Measurements from ENCODE around the gene CNTN4.

CNTN4 gene

DNA sequence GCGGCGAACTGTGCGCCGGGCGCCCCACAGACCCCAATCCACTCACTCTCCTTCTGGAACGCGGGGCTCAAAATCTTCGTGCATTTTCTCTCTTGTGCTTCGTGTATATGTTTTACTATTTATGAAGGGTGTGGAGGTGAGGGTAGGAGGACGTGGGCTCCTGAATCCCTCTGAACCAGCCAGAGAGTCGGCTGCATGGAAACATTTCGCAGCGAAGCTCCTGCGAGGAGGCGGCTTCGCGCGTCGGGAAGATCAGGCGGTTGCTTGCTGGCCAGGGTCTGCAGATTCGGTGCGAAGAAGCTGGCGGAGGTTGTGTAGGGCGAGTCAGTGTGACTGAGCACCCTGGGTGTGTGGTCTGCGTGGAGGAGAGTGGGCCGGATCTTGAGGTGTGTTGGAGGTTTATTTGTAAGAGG is 1.1 kb downstream of the CNTN4 start:
- H3K4me3 ChIP-seq (ENCODE audit: low read depth, low read length): peak overlapping the region; percentile 39
- DNase-seq (ENCODE audit: low read depth): no peak
- TF ChIP-seq, protein P1, sequence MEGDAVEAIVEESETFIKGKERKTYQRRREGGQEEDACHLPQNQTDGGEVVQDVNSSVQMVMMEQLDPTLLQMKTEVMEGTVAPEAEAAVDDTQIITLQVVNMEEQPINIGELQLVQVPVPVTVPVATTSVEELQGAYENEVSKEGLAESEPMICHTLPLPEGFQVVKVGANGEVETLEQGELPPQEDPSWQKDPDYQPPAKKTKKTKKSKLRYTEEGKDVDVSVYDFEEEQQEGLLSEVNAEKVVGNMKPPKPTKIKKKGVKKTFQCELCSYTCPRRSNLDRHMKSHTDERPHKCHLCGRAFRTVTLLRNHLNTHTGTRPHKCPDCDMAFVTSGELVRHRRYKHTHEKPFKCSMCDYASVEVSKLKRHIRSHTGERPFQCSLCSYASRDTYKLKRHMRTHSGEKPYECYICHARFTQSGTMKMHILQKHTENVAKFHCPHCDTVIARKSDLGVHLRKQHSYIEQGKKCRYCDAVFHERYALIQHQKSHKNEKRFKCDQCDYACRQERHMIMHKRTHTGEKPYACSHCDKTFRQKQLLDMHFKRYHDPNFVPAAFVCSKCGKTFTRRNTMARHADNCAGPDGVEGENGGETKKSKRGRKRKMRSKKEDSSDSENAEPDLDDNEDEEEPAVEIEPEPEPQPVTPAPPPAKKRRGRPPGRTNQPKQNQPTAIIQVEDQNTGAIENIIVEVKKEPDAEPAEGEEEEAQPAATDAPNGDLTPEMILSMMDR (IDR thresholded peaks at IDR 0.05; ENCODE audit: low read depth, low read length, missing control alignments): no peak
- in situ Hi-C loops (cut with HindIII; ENCODE audit: low sequenced_read_pairs): no loop called here

DNA sequence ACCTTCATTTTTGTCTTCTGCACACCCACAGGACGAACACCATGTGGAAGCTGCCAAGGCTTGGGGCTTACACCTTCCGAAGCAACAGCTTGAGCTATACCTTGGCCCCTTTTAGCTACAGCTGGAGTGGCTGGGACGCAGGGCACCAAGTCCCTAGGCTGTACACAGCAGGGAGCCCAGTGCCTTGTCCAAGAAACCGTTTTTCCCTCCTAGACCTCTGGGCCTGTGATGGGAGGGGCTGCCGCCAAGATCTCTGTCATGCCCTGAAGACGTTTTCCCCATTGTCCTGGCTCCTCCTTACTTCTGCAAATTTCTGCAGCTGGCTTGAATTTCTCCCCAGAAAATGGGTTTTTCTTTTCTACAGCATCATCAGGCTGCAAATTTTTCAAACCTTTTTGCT is 7.8 kb downstream of the CNTN4 start:
- DNase-seq (ENCODE audit: low read depth): no peak
- TF ChIP-seq, protein P1 (IDR thresholded peaks at IDR 0.05; ENCODE audit: low read depth, low read length, missing control alignments): no peak
- in situ Hi-C loops (cut with HindIII; ENCODE audit: low sequenced_read_pairs): no loop called here
- no peak overlapping the region for H3K4me3 ChIP-seq (ENCODE audit: low read depth, low read length)

DNA sequence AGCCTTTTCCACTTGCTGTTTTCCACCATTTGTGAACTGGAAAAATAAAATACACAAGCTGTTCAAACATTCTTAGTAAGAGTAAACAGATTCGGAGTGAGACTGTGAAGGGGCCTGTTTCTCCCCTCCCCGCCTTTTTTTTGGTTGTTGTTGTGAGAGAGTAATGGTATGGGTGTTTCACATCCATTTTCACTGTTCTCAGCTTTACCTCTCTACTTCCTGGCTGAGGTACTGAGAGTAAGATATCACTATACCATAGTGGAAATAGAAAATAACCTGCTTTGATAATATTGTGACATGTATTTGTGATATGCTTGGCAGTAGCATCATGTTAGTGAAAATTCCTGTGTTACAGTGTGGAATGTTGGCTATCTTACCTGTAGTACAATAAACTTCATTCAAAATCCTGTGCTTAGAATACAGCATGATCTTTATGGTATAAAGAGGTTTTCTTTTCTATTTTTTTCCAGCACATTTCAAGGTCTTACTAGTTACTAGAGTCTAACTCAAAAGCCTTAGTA is 12.0 kb downstream of the CNTN4 start:
- H3K4me3 ChIP-seq (ENCODE audit: low read depth, low read length): no peak overlapping the region
- in situ Hi-C loops (cut with HindIII; ENCODE audit: low sequenced_read_pairs): no loop called here
- TF ChIP-seq, protein P1 (IDR thresholded peaks at IDR 0.05; ENCODE audit: low read depth, low read length, missing control alignments): no peak
- no peak for DNase-seq (ENCODE audit: low read depth)

DNA sequence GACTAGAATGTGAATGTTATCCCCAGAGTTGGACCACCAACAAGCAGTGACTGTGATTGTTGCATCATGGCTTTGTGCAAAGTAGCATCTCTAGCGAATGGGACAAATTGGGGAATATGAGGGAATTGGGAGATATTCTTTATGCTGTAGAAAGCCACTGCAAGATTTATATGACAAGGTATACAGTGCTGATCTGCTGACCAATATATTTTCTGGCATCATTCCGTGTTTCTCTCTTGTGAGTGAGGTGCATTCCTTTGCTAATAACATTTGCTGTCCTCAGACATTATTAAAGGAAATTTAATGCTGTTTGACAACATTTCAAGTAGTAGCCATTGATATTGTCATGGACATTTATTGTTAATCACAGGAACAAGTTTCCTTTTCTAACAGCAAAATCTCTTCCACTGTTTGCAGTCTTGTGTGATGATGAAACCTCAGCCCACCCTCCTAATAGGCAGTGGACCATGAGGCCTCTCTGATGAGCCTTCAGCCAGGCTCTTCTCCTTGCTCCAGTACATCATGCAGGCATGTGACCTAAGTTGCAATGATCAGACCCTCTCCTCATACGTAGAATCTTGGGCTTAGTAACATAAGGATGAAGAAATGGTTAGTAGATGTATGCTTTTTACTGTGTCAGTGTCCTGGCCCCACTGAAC is 16.1 kb downstream of the CNTN4 start:
- TF ChIP-seq, protein P1 (IDR thresholded peaks at IDR 0.05; ENCODE audit: low read depth, low read length, missing control alignments): no peak
- DNase-seq (ENCODE audit: low read depth): no peak

DNA sequence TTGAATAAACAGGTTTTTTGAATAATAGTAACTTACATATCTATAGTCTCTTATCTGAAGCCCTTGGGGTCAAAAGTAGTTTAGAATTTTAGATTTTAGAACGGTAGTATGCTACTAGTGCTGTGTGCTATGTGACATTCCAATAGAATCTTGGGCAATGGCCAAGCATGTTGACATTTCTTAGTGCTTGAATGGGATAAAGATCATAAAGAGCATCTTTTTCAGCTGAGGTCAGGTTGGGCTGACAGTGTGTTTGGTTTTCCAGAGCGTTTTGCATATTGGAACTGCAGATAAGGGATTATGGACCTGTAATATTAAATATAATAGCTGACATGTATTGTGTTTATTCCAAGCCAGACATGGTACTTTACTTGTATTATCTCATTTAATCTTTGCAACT is 32.1 kb downstream of the CNTN4 start:
- DNase-seq (ENCODE audit: low read depth): no peak
- in situ Hi-C loops (cut with HindIII; ENCODE audit: low sequenced_read_pairs): no loop called here
- H3K4me3 ChIP-seq (ENCODE audit: low read depth, low read length): no peak overlapping the region
- TF ChIP-seq, protein P1 (IDR thresholded peaks at IDR 0.05; ENCODE audit: low read depth, low read length, missing control alignments): no peak

More for the DNA sequence above, 16.1 kb downstream of the CNTN4 start:
- no peak overlapping the region for H3K4me3 ChIP-seq (ENCODE audit: low read depth, low read length)
- in situ Hi-C loops (cut with HindIII; ENCODE audit: low sequenced_read_pairs): no loop called here

DNA sequence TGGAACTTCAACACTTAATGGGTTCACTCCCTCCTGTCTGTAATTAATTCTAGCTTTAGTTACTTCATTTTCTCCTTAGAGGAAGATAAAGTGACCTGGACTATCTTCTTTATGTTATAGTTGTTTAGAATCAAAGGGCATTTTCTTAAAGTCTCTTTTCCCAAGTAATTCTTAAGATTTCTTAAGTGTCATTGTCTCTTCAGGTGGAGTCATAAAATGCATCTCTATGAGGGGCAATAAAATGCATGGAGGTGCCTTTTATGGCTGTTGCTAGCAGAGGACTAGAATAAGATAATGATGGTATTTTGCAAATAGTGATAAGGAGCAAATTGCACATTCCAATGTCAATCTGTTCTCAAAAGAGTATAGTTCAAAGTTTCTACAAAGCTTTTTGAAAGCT is 34.5 kb downstream of the CNTN4 start:
- in situ Hi-C loops (cut with HindIII; ENCODE audit: low sequenced_read_pairs): no loop called here
- no peak for DNase-seq (ENCODE audit: low read depth)
- H3K4me3 ChIP-seq (ENCODE audit: low read depth, low read length): no peak overlapping the region
- TF ChIP-seq, protein P1 (IDR thresholded peaks at IDR 0.05; ENCODE audit: low read depth, low read length, missing control alignments): no peak
